GM12878 (cell line): ENCODE measurements around the gene GARRE1. TPM values are rescaled to one million over a fixed set of nuclear protein-coding genes. Genes with fewer than 3 reads are reported as not detected.

ENCODE experiments used
- ATAC-seq: fragments of 200-7000 bp; cut with Tn5 transposase; 3 replicates; pipeline ENCODE4 v1.9.1; 2020; ENCODE audit warnings: mild to moderate bottlenecking, moderate library complexity
- BruUV-seq: library from RNA; stranded (reverse); fragments of 400-500 nt; replicated peaks from 2 replicates; lab custom pipeline; 2021; lab: Mats Ljungman, UMichigan
- CTCF ChIA-PET: fragments of 300-600 bp; sonication (Branson Sonifier 250); formaldehyde crosslinking; extraction: SDS; loops from one replicate; lab custom pipeline; 2021; ENCODE audit warnings: inconsistent platforms; lab: Yijun Ruan, JAX
- POLR2A ChIA-PET: fragments of 350-600 bp; formaldehyde crosslinking; extraction: SDS; loops from one replicate; lab custom pipeline; 2021; ENCODE audit warnings: inconsistent platforms; lab: Charles Lee
- RAD21 ChIA-PET: fragments of 300-600 bp; sonication (Branson Sonifier 250); formaldehyde crosslinking; loops from one replicate; lab custom pipeline; 2023; ENCODE audit warnings: antibody characterized with exemption; ENCODE audit not compliant: unreplicated experiment; lab: Charles Lee
- SMC1A ChIA-PET: fragments of 300-600 bp; sonication (Branson Sonifier 250); formaldehyde crosslinking; loops from one replicate; lab custom pipeline; 2023; ENCODE audit not compliant: unreplicated experiment, uncharacterized antibody; lab: Charles Lee
- DNase-seq: peaks from one replicate; pipeline ENCODE4 v3.0.0-alpha.2; 2011; ENCODE audit warnings: low read depth, low spot score
- FAIRE-seq: peaks from 3 replicates; lab custom pipeline; 2011; peaks lifted over from hg19 to GRCh38; lab: Jason Lieb, UNC
- H2AFZ ChIP-seq: 2 replicates; pipeline ENCODE4 v1.6.0; 2011; ENCODE audit warnings: low read depth, low read length, control low read depth; ENCODE audit not compliant: control insufficient read depth
- H3K27ac ChIP-seq: 2 replicates; pipeline ENCODE4 v1.5.1; 2011; ENCODE audit warnings: control low read depth; ENCODE audit not compliant: control insufficient read depth, insufficient read depth
- H3K27me3 ChIP-seq, 2 experiments: replicated peaks in 1 of 2; 2 replicates each; pipeline versions ENCODE4 v1.6.0 to v1.6.1; 2011; ENCODE audit warnings: low read length in 1 of 2; ENCODE audit not compliant: control insufficient read depth in 2 of 2, insufficient read depth in 2 of 2
- H3K36me3 ChIP-seq, 2 experiments: 2 replicates each; pipeline ENCODE4 v1.5.1; 2011; ENCODE audit warnings: low read length in 1 of 2; ENCODE audit not compliant: control insufficient read depth in 2 of 2, insufficient read depth in 2 of 2
- H3K4me1 ChIP-seq: 2 replicates; pipeline ENCODE4 v1.6.1; 2011; ENCODE audit warnings: mild to moderate bottlenecking, low read length, moderate library complexity, mixed read lengths; ENCODE audit not compliant: control insufficient read depth, insufficient read depth
- H3K4me2 ChIP-seq: 2 replicates; pipeline ENCODE4 v1.6.0; 2011; ENCODE audit warnings: control low read depth; ENCODE audit not compliant: control insufficient read depth, insufficient read depth
- H3K4me3 ChIP-seq: fragments of 200-600 bp; sonication (generic); 2 replicates; pipeline ENCODE4 v1.5.1; 2016
- H3K79me2 ChIP-seq: 2 replicates; pipeline ENCODE4 v1.6.0; 2011; ENCODE audit warnings: low read length; ENCODE audit not compliant: control insufficient read depth, insufficient read depth
- H3K9ac ChIP-seq: 2 replicates; pipeline ENCODE4 v1.8.0; 2011; ENCODE audit warnings: low read length, control low read depth, mixed read lengths; ENCODE audit not compliant: control insufficient read depth, insufficient read depth
- H3K9me3 ChIP-seq: replicated peaks from 3 replicates; pipeline ENCODE4 v1.5.1; 2011; ENCODE audit warnings: mild to moderate bottlenecking, low read length; ENCODE audit not compliant: control insufficient read depth, insufficient read depth
- H4K20me1 ChIP-seq: 2 replicates; pipeline ENCODE4 v1.6.0; 2011; ENCODE audit not compliant: control insufficient read depth, insufficient read depth
- CHD2 ChIP-seq: IDR thresholded peaks from 2 replicates; pipeline ENCODE4 v1.6.1; 2011; ENCODE audit warnings: low read depth, low read length, improper control_type of control experiment, borderline replicate concordance
- ETV6 ChIP-seq, 2 experiments: fragments of 450-650 bp in 1 of 2; IDR thresholded peaks in 1 of 2; conservative IDR thresholded peaks in 1 of 2; 2 replicates each; pipeline ENCODE4 v1.6.1; 2014; ENCODE audit warnings: antibody characterized with exemption in 1 of 2, borderline replicate concordance in 1 of 2, low read depth in 1 of 2, mild to moderate bottlenecking in 1 of 2, moderate library complexity in 1 of 2
- GABPA ChIP-seq: IDR thresholded peaks from 2 replicates; pipeline ENCODE4 v1.6.1; 2014; ENCODE audit warnings: antibody characterized with exemption, low read depth, mild to moderate bottlenecking, inconsistent platforms
- MEF2A ChIP-seq: IDR thresholded peaks from 2 replicates; pipeline ENCODE4 v1.6.1; 2011; ENCODE audit warnings: low read depth, mild to moderate bottlenecking, low read length, moderate library complexity; ENCODE audit not compliant: insufficient read depth
- POLR2AphosphoS2 ChIP-seq: IDR thresholded peaks from 2 replicates; pipeline ENCODE4 v1.6.1; 2011; ENCODE audit warnings: low read depth, mild to moderate bottlenecking, low read length, improper control_type of control experiment, moderate library complexity
- SREBF2 ChIP-seq: IDR thresholded peaks from 2 replicates; pipeline ENCODE4 v1.6.1; 2012; ENCODE audit warnings: mild to moderate bottlenecking, low read length
- STAT3 ChIP-seq: IDR thresholded peaks from 2 replicates; pipeline ENCODE4 v1.6.1; 2011; ENCODE audit warnings: low read depth, low read length, improper control_type of control experiment
- ZSCAN29 ChIP-seq: fragments of 450-650 bp; IDR thresholded peaks from 2 replicates; pipeline ENCODE4 v1.6.1; 2017; ENCODE audit warnings: mild to moderate bottlenecking, moderate library complexity
- WGBS: methylation state at CpG from one replicate; pipeline ENCODE4 v1.1.6; 2016; ENCODE audit warnings: low lambda C conversion rate; ENCODE audit not compliant: insufficient replicate concordance, insufficient coverage; ENCODE audit errors: missing lambda C conversion rate; 5-methylcytosine and 5-hydroxymethylcytosine counted together
- in situ Hi-C: fragments of 300-500 bp; cut with MboI; formaldehyde crosslinking; loops from 9 replicates; pipeline ENCODE4 v1.14.3; 2018; ENCODE audit warnings: mixed read lengths
- intact Hi-C: fragments of 100-400 bp; cut with micrococcal nuclease; formaldehyde crosslinking; loops from one replicate; pipeline ENCODE4 v1.14.2; 2022; ENCODE audit not compliant: unreplicated experiment
- polyA plus RNA-seq, 11 experiments: library from polyadenylated mRNA; depleted of rRNA in 4 of 11; unstranded in 6 of 11; stranded (reverse) in 5 of 11; fragments of >200 nt; fragmentation: Nextera tagmentation in 4 of 11; fragmentation: Illumina TruSeq in 1 of 11; extraction: Ambion mirVana in 4 of 11; extraction: Trizol in 1 of 11; gene quantifications; 1 replicate in 1 of 11; 2 replicates in 10 of 11; pipeline versions ENCODE4 v1.2.1 to v1.2.3, GENCODE V29; 2011 to 2016; ENCODE audit warnings: inconsistent platforms in 2 of 11, missing spikeins in 2 of 11, low read depth in 1 of 11
- total RNA-seq, 4 experiments: library from RNA; depleted of rRNA in 3 of 4; stranded (reverse); fragments of >200 nt in 3 of 4; fragmentation: Illumina TruSeq in 1 of 4; extraction: Trizol in 1 of 4; gene quantifications; 2 replicates each; pipeline versions ENCODE4 v1.2.1 to v1.2.3, GENCODE V29; 2013 to 2021
- TF ChIP-seq, protein P1 (sequence below): fragments of 450-650 bp; formaldehyde crosslinking; IDR thresholded peaks from 2 replicates; pipeline ENCODE4 v1.4.0; 2020; ENCODE audit warnings: mild to moderate bottlenecking, moderate library complexity
- TF ChIP-seq, protein P2 (sequence below): IDR thresholded peaks from 2 replicates; pipeline ENCODE4 v1.6.1; 2011; ENCODE audit warnings: borderline replicate concordance, low read depth, mild to moderate bottlenecking, moderate library complexity, low read length; ENCODE audit not compliant: insufficient read depth, poor library complexity, severe bottlenecking

The GARRE1 gene
- total and polyA plus RNA-seq, 10 of the 15 experiments (the other 5 are each of a cell fraction or from before 2014, with no cell fraction given), result 1.1 to 9.4 (median 5.1) TPM

DNA sequence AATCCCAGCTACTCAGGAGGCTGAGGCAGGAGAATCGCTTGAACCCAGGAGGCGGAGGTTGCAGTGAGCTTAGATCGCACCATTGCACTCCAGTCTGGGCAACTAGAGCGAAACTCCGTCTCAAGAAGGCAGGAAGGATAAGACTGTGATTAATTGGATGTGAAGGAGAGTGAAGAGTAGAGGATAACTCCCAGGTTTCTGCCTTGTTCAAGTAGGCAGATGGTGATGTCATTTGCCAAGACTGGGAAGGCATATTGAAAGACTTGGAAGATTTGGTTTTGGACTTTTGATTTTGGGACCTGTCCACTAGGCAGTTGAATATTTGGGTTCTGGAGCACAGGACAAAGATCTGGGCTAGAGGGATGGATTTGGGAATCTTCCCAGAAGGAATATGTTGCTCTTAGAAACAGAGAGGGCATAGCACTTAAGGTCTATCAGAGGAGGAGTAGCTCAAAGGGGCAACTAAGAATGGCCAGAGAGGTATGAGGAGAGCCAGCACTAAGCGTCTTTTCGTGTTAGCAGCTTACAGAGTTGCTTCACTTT, 20.0 kb downstream of the GARRE1 start:
- BruUV-seq, result no TSS peak
- DNase-seq (no peak), ATAC-seq (no peak), FAIRE-seq (no peak)
- no peak for TF ChIP-seq CHD2
- TF ChIP-seq ETV6 (conservative IDR thresholded peaks at IDR 0.05 in 1 of 2, IDR thresholded peaks at IDR 0.05 in 1 of 2; ENCODE audit: borderline replicate concordance in 1 of 2, low read depth in 1 of 2), result no peak
- no peak for TF ChIP-seq SREBF2
- TF ChIP-seq, protein P1, sequence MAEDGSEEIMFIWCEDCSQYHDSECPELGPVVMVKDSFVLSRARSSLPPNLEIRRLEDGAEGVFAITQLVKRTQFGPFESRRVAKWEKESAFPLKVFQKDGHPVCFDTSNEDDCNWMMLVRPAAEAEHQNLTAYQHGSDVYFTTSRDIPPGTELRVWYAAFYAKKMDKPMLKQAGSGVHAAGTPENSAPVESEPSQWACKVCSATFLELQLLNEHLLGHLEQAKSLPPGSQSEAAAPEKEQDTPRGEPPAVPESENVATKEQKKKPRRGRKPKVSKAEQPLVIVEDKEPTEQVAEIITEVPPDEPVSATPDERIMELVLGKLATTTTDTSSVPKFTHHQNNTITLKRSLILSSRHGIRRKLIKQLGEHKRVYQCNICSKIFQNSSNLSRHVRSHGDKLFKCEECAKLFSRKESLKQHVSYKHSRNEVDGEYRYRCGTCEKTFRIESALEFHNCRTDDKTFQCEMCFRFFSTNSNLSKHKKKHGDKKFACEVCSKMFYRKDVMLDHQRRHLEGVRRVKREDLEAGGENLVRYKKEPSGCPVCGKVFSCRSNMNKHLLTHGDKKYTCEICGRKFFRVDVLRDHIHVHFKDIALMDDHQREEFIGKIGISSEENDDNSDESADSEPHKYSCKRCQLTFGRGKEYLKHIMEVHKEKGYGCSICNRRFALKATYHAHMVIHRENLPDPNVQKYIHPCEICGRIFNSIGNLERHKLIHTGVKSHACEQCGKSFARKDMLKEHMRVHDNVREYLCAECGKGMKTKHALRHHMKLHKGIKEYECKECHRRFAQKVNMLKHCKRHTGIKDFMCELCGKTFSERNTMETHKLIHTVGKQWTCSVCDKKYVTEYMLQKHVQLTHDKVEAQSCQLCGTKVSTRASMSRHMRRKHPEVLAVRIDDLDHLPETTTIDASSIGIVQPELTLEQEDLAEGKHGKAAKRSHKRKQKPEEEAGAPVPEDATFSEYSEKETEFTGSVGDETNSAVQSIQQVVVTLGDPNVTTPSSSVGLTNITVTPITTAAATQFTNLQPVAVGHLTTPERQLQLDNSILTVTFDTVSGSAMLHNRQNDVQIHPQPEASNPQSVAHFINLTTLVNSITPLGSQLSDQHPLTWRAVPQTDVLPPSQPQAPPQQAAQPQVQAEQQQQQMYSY, result no peak
- no peak for TF ChIP-seq MEF2A
- TF ChIP-seq, protein P2, sequence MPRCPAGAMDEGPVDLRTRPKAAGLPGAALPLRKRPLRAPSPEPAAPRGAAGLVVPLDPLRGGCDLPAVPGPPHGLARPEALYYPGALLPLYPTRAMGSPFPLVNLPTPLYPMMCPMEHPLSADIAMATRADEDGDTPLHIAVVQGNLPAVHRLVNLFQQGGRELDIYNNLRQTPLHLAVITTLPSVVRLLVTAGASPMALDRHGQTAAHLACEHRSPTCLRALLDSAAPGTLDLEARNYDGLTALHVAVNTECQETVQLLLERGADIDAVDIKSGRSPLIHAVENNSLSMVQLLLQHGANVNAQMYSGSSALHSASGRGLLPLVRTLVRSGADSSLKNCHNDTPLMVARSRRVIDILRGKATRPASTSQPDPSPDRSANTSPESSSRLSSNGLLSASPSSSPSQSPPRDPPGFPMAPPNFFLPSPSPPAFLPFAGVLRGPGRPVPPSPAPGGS, result no peak
- TF ChIP-seq GABPA, result no peak
- no peak for TF ChIP-seq STAT3
- TF ChIP-seq POLR2AphosphoS2, result no peak
- no peak for TF ChIP-seq ZSCAN29
- ChIA-PET RAD21 (no interaction called here), CTCF (no interaction called here), POLR2A (no interaction called here), SMC1A (interaction anchor here (1.6 kb wide), 2 partner anchors 9 to 14 kb away, joined by 4 read pairs; no protein-coding TSS in a partner anchor)
- H2AFZ ChIP-seq, result no peak overlapping the region
- WGBS, result 97% methylated on average over 7 of the region's 7 CpGs
- peaks cover 9% of the 10 kb centered on the region for H3K79me2 ChIP-seq
- in situ Hi-C loops, result no loop called here
- H3K4me3 ChIP-seq, result no peak overlapping the region
- no peaks in the 10 kb centered on the region for H4K20me1 ChIP-seq
- intact Hi-C loops, result no loop called here
- peaks cover 19% of the 10 kb centered on the region for H3K4me1 ChIP-seq
- no peaks in the 10 kb centered on the region for H3K36me3 ChIP-seq
- no peak overlapping the region for H3K9ac ChIP-seq
- H3K27me3 ChIP-seq, result no peaks in the 10 kb centered on the region
- no peak overlapping the region for H3K27ac ChIP-seq
- no peak overlapping the region for H3K4me2 ChIP-seq
- H3K9me3 ChIP-seq, result no peaks in the 10 kb centered on the region
